GM19099 (cell line): ENCODE data around the gene FLVCR1.
A peak's percentile ranks its signal among the peaks of the same experiment; 100 is the strongest.

Experiments used
- POLR2A ChIP-seq: IDR thresholded peaks from 3 replicates; pipeline ENCODE4 v1.6.1; 2011; ENCODE audit warnings: low read depth; ENCODE audit not compliant: insufficient read length; ENCODE audit errors: extremely low read depth

FLVCR1 gene

GRCh38 chr1:212858461-212859265 is 588 bp downstream of the FLVCR1 start:
- no peak for TF ChIP-seq POLR2A

GRCh38 chr1:212860713-212861581 is 2.9 kb downstream of the FLVCR1 start:
- no peak for TF ChIP-seq POLR2A

GRCh38 chr1:212862111-212862690 is 4.1 kb downstream of the FLVCR1 start:
- no peak for TF ChIP-seq POLR2A

GRCh38 chr1:212864201-212864600 is 6.1 kb downstream of the FLVCR1 start:
- TF ChIP-seq POLR2A: no peak

- TF ChIP-seq POLR2A: no peak
Measured at GRCh38 chr1:212867192-212867591, 9.1 kb downstream of the FLVCR1 start.

- no peak for TF ChIP-seq POLR2A
Measured at GRCh38 chr1:212871976-212872375, 13.9 kb downstream of the FLVCR1 start.

- peak; percentile 42 for TF ChIP-seq POLR2A
Measured at GRCh38 chr1:212873518-212873917, 15.4 kb downstream of the FLVCR1 start.

- TF ChIP-seq POLR2A: no peak
Measured at GRCh38 chr1:212878418-212878817, 20.3 kb downstream of the FLVCR1 start.

- TF ChIP-seq POLR2A: no peak
Measured at GRCh38 chr1:212879947-212880690, 22.0 kb downstream of the FLVCR1 start.

GRCh38 chr1:212884592-212884991 is 26.5 kb downstream of the FLVCR1 start:
- no peak for TF ChIP-seq POLR2A

- no peak for TF ChIP-seq POLR2A
Measured at GRCh38 chr1:212892108-212892507, 34.0 kb downstream of the FLVCR1 start.

GRCh38 chr1:212899845-212900244 is 41.8 kb downstream of the FLVCR1 start:
- TF ChIP-seq POLR2A: no peak

- no peak for TF ChIP-seq POLR2A
Measured at GRCh38 chr1:212901290-212901689, 43.2 kb downstream of the FLVCR1 start.

GRCh38 chr1:212902054-212902453 is 44.0 kb downstream of the FLVCR1 start:
- no peak for TF ChIP-seq POLR2A

GRCh38 chr1:212903664-212904063 is 45.6 kb downstream of the FLVCR1 start:
- no peak for TF ChIP-seq POLR2A
